ENCODE measurements around the gene TRPM6.

Gene TRPM6

GRCh38 chr9:74760031-74760700, 127.6 kb downstream of the TRPM6 start:
- no peaks in the 10 kb centered on the region for H3K79me2 ChIP-seq (ENCODE audit: control insufficient read depth, low read length)
- H4K20me1 ChIP-seq (ENCODE audit: control insufficient read depth, insufficient read depth, low read depth, low read length), result no peaks in the 10 kb centered on the region
- H3K4me3 ChIP-seq (ENCODE audit: low read length), result no peak overlapping the region
- TF ChIP-seq EZH2phosphoT487 (IDR thresholded peaks at IDR 0.05; ENCODE audit: borderline replicate concordance, low read length) (no peak), CTCF (IDR thresholded peaks at IDR 0.05; ENCODE audit: low read depth, low read length, poor library complexity, severe bottlenecking) (no peak)
- H3K4me2 ChIP-seq (ENCODE audit: low read length), result no peak overlapping the region
- no peaks in the 10 kb centered on the region for H3K9me2 ChIP-seq (replicated peaks; ENCODE audit: control insufficient read depth, low read length)
- no peaks in the 10 kb centered on the region for H3K9me3 ChIP-seq (ENCODE audit: control insufficient read depth, insufficient read depth, low read length)
- no peak overlapping the region for H3K27ac ChIP-seq (ENCODE audit: low read depth, low read length)
- H3F3A ChIP-seq (ENCODE audit: control insufficient read depth, insufficient read depth), result no peaks in the 10 kb centered on the region
- no peaks in the 10 kb centered on the region for H3K4me1 ChIP-seq (ENCODE audit: control insufficient read depth, low read length)
- no peaks in the 10 kb centered on the region for H3K36me3 ChIP-seq (ENCODE audit: control insufficient read depth, low read length)
- no peaks in the 10 kb centered on the region for H3K27me3 ChIP-seq (ENCODE audit: control insufficient read depth, low read length)

- H3K9me2 ChIP-seq (replicated peaks; ENCODE audit: control insufficient read depth, low read length), result no peaks in the 10 kb centered on the region
- no peaks in the 10 kb centered on the region for H3K27me3 ChIP-seq (ENCODE audit: control insufficient read depth, low read length)
- TF ChIP-seq CTCF (IDR thresholded peaks at IDR 0.05; ENCODE audit: low read depth, low read length, poor library complexity, severe bottlenecking) (no peak), EZH2phosphoT487 (IDR thresholded peaks at IDR 0.05; ENCODE audit: borderline replicate concordance, low read length) (no peak)
These were observed 131.7 kb downstream of the TRPM6 start for GRCh38 chr9:74755999-74756398.

GRCh38 chr9:74755355-74755754, 132.4 kb downstream of the TRPM6 start:
- H3K4me2 ChIP-seq (ENCODE audit: low read length), result no peak overlapping the region
- H3K9me2 ChIP-seq (replicated peaks; ENCODE audit: control insufficient read depth, low read length), result no peaks in the 10 kb centered on the region
- no peaks in the 10 kb centered on the region for H3K27me3 ChIP-seq (ENCODE audit: control insufficient read depth, low read length)
- no peaks in the 10 kb centered on the region for H3K79me2 ChIP-seq (ENCODE audit: control insufficient read depth, low read length)
- H3K4me1 ChIP-seq (ENCODE audit: control insufficient read depth, low read length), result no peaks in the 10 kb centered on the region
- no peaks in the 10 kb centered on the region for H3K36me3 ChIP-seq (ENCODE audit: control insufficient read depth, low read length)
- TF ChIP-seq EZH2phosphoT487 (IDR thresholded peaks at IDR 0.05; ENCODE audit: borderline replicate concordance, low read length), result no peak
- no peak for TF ChIP-seq CTCF (IDR thresholded peaks at IDR 0.05; ENCODE audit: low read depth, low read length, poor library complexity, severe bottlenecking)
- H3K27ac ChIP-seq (ENCODE audit: low read depth, low read length), result no peak overlapping the region
- H4K20me1 ChIP-seq (ENCODE audit: control insufficient read depth, insufficient read depth, low read depth, low read length), result no peaks in the 10 kb centered on the region
- H3K9me3 ChIP-seq (ENCODE audit: control insufficient read depth, insufficient read depth, low read length), result no peaks in the 10 kb centered on the region
- no peaks in the 10 kb centered on the region for H3F3A ChIP-seq (ENCODE audit: control insufficient read depth, insufficient read depth)
- H3K4me3 ChIP-seq (ENCODE audit: low read length), result no peak overlapping the region

More at GRCh38 chr9:74755999-74756398, 131.7 kb downstream of the TRPM6 start:
- Histone ChIP-seq H3K9me3 (ENCODE audit: control insufficient read depth, insufficient read depth, low read length) (no peaks in the 10 kb centered on the region), H3K4me2 (ENCODE audit: low read length) (no peak overlapping the region), H3K27ac (ENCODE audit: low read depth, low read length) (no peak overlapping the region), H3K4me3 (ENCODE audit: low read length) (no peak overlapping the region), H3K4me1 (ENCODE audit: control insufficient read depth, low read length) (no peaks in the 10 kb centered on the region), H3F3A (ENCODE audit: control insufficient read depth, insufficient read depth) (no peaks in the 10 kb centered on the region), H3K79me2 (ENCODE audit: control insufficient read depth, low read length) (no peaks in the 10 kb centered on the region), H3K36me3 (ENCODE audit: control insufficient read depth, low read length) (no peaks in the 10 kb centered on the region), H4K20me1 (ENCODE audit: control insufficient read depth, insufficient read depth, low read depth, low read length) (no peaks in the 10 kb centered on the region)

Data from DOHH2 (cell line).